ENCODE results near the gene MFSD2A.

GRCh38 chr1:39925721-39926342, 29.1 kb upstream of the MFSD2A start:
- no peak for TF ChIP-seq EZH2 (IDR thresholded peaks at IDR 0.05; ENCODE audit: low read depth)
- no peak for TF ChIP-seq CTCF (conservative IDR thresholded peaks at IDR 0.05)
